Measurements from ENCODE around the gene CYP4F12. TPM values are rescaled to one million over a fixed set of nuclear protein-coding genes. Genes with fewer than 3 reads are reported as not detected.

Gene CYP4F12
- total and polyA plus RNA-seq, 2 of the 4 experiments (the other 2 are of a cell fraction), result not detected

GRCh38 chr19:15644066-15644741, 28.7 kb upstream of the CYP4F12 start:
- ChIA-PET POLR2A (ENCODE audit: unreplicated experiment) (no interaction called here), CTCF (no interaction called here)
- no peak overlapping the region for H3K4me2 ChIP-seq (ENCODE audit: low read depth, low read length)
- no peak overlapping the region for H3K14ac ChIP-seq (replicated peaks; ENCODE audit: low read depth, low read length)
- H4K91ac ChIP-seq (ENCODE audit: insufficient read depth, low read depth, low read length), result no peak overlapping the region
- H4K5ac ChIP-seq (ENCODE audit: low read depth, low read length), result no peak overlapping the region
- H3K56ac ChIP-seq (ENCODE audit: extremely low read depth, insufficient read depth, low read length), result no peak overlapping the region
- no peak overlapping the region for H2BK20ac ChIP-seq (ENCODE audit: low read depth, low read length)
- H2AK9ac ChIP-seq (replicated peaks; ENCODE audit: low read depth, low read length, poor library complexity), result no peak overlapping the region
- no peaks in the 10 kb centered on the region for H3K27me3 ChIP-seq (ENCODE audit: control insufficient read depth, insufficient read depth, low read length)
- no peak overlapping the region for H2AFZ ChIP-seq (replicated peaks; ENCODE audit: low read length, poor library complexity)
- H2BK120ac ChIP-seq (ENCODE audit: low read depth, low read length), result no peak overlapping the region
- no peaks in the 10 kb centered on the region for H3K79me1 ChIP-seq (ENCODE audit: low read depth in 1 of 2, low read length in 2 of 2)
- no CpG with 5 or more reads among the region's 3 CpGs for WGBS, 2 experiments (ENCODE audit: extremely low coverage in 2 of 2, insufficient read length in 1 of 2)
- BruUV-seq (replicated peaks), result no TSS peak
- no peaks in the 10 kb centered on the region for H4K20me1 ChIP-seq (ENCODE audit: insufficient read depth, low read length)
- no peak overlapping the region for H3K4me3 ChIP-seq (ENCODE audit: insufficient read depth, low read depth, low read length)
- H3K27ac ChIP-seq (ENCODE audit: insufficient read depth, low read length), result no peak overlapping the region
- H2BK5ac ChIP-seq (ENCODE audit: low read depth, low read length, poor library complexity, severe bottlenecking), result no peak overlapping the region
- H3K23ac ChIP-seq (ENCODE audit: low read depth, low read length), result no peak overlapping the region
- H3K4ac ChIP-seq (ENCODE audit: low read depth, low read length), result no peak overlapping the region
- H3K36me3 ChIP-seq (ENCODE audit: control insufficient read depth, insufficient read depth, low read length), result no peaks in the 10 kb centered on the region
- dilution Hi-C loops (cut with HindIII; ENCODE audit: low sequenced_read_pairs, unreplicated experiment), result no loop called here
- TF ChIP-seq CHD1 (IDR thresholded peaks at IDR 0.05; ENCODE audit: low read depth, low read length) (no peak), MAZ (IDR thresholded peaks at IDR 0.05; ENCODE audit: borderline replicate concordance, low read depth, low read length) (no peak), SMC3 (IDR thresholded peaks at IDR 0.05; ENCODE audit: low read depth, low read length) (no peak), NFE2L2 (IDR thresholded peaks at IDR 0.05; ENCODE audit: low read depth, low read length) (no peak), USF2 (IDR thresholded peaks at IDR 0.05; ENCODE audit: low read depth, low read length) (no peak), CEBPB (IDR thresholded peaks at IDR 0.05; ENCODE audit: low read depth, low read length) (no peak), CTCF (conservative IDR thresholded peaks at IDR 0.05; ENCODE audit: low read depth, low read length) (no peak), MAFK (IDR thresholded peaks at IDR 0.05; ENCODE audit: low read depth, low read length) (no peak), ELK1 (IDR thresholded peaks at IDR 0.05; ENCODE audit: borderline replicate concordance, low read depth, low read length) (no peak)
- H2AK5ac ChIP-seq (ENCODE audit: low read depth, low read length), result no peak overlapping the region
- H3K9me1 ChIP-seq (ENCODE audit: insufficient read depth, low read length), result no peaks in the 10 kb centered on the region
- peaks cover 37% of the 10 kb centered on the region for H3K9me3 ChIP-seq (ENCODE audit: control insufficient read depth, insufficient read depth, low read length)
- H3K4me1 ChIP-seq (ENCODE audit: control insufficient read depth, insufficient read depth, low read length), result no peaks in the 10 kb centered on the region
- ATAC-seq (ENCODE audit: low read depth) (no peak), DNase-seq (no peak)
- H3K18ac ChIP-seq (ENCODE audit: low read depth, low read length), result no peak overlapping the region
- H2BK15ac ChIP-seq (ENCODE audit: low read depth, low read length), result no peak overlapping the region
- intact Hi-C loops (cut with micrococcal nuclease), result no loop called here
- H4K8ac ChIP-seq (ENCODE audit: low read depth in 2 of 2, low read length in 2 of 2), result no peak overlapping the region
- no peak overlapping the region for H3K9ac ChIP-seq (ENCODE audit: low read depth, low read length)
- in situ Hi-C loops (cut with MboI; ENCODE audit: low sequenced_read_pairs), result loop anchor here (25.0 kb wide), 2 partner anchors 543 to 768 kb away; partner anchors contain the start of genes AP1M1 and FAM32A

Data from IMR-90 (cell line).